Neural crest cell (in vitro differentiated cells): ENCODE data around the gene SPRYD3. TPM values are rescaled to one million over a fixed set of nuclear protein-coding genes. Genes with fewer than 3 reads are reported as not detected.

Experiments
- DNase-seq: peaks from one replicate; pipeline ENCODE4 v3.0.0; 2021; ENCODE audit warnings: low read depth, mixed read lengths, low spot score
- H3K27ac Mint-ChIP-seq: one replicate; pipeline ENCODE4 v1.8.0; 2021; ENCODE audit warnings: mild to moderate bottlenecking, mixed read lengths; ENCODE audit not compliant: unreplicated experiment
- H3K27me3 Mint-ChIP-seq: 2 replicates; pipeline ENCODE4 v1.8.0; 2021; ENCODE audit warnings: low read depth, mild to moderate bottlenecking, mixed read lengths
- H3K36me3 Mint-ChIP-seq: 2 replicates; pipeline ENCODE4 v1.8.0; 2021; ENCODE audit warnings: low read depth, mild to moderate bottlenecking, mixed read lengths
- H3K4me1 Mint-ChIP-seq: 2 replicates; pipeline ENCODE4 v1.8.0; 2021; ENCODE audit warnings: mixed read lengths
- H3K4me3 Mint-ChIP-seq: one replicate; pipeline ENCODE4 v1.8.0; 2021; ENCODE audit warnings: mild to moderate bottlenecking, mixed read lengths
- H3K9me3 Mint-ChIP-seq: 2 replicates; pipeline ENCODE4 v1.8.0; 2021; ENCODE audit warnings: mixed read lengths
- CTCF ChIP-seq: fragments of 200-600 bp; sonication (generic); conservative IDR thresholded peaks from 2 replicates; pipeline ENCODE4 v1.5.0; 2021; ENCODE audit warnings: antibody characterized with exemption, mild to moderate bottlenecking
- total RNA-seq: library from RNA; stranded (reverse); gene quantifications from 2 replicates; pipeline ENCODE4 v1.2.1, GENCODE V29; 2021

SPRYD3 gene
- total RNA-seq, 1 donor from 2014 or later: 11.2 TPM

- TF ChIP-seq CTCF: no peak
- Mint-ChIP-seq H3K4me3 (no peak overlapping the region), H3K27ac (no peak overlapping the region), H3K9me3 (no peaks in the 10 kb centered on the region), H3K4me1 (peaks cover 16% of the 10 kb centered on the region), H3K27me3 (no peaks in the 10 kb centered on the region), H3K36me3 (peaks cover 2% of the 10 kb centered on the region)
- DNase-seq: no peak
Measured at GRCh38 chr12:53061404-53062010, 17.7 kb downstream of the SPRYD3 start.

DNA sequence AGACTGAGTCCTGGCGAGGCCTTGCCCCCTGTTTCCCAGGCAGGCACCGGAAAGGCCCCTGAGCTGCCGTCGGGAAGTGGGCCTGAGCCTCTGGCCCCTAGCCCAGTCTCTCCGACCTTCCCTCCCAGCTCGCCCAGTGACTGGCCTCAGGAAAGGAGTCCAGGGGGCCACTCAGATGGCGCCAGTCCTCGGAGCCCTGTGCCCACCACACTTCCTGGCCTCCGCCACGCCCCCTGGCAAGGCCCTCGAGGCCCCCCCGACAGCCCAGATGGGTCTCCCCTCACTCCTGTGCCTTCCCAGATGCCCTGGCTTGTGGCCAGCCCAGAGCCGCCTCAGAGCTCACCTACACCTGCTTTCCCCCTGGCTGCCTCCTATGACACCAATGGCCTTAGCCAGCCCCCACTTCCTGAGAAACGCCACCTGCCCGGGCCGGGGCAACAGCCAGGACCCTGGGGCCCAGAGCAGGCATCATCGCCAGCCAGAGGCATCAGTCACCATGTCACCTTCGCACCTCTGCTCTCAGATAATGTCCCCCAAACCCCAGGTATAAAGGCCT, 18.4 kb downstream of the SPRYD3 start:
- H3K27me3 Mint-ChIP-seq: no peaks in the 10 kb centered on the region
- H3K9me3 Mint-ChIP-seq: no peaks in the 10 kb centered on the region
- DNase-seq: no peak
- H3K4me3 Mint-ChIP-seq: no peak overlapping the region
- peaks cover 11% of the 10 kb centered on the region for H3K4me1 Mint-ChIP-seq
- H3K36me3 Mint-ChIP-seq: peaks cover 2% of the 10 kb centered on the region
- TF ChIP-seq CTCF: no peak
- peak overlapping the region; percentile 6 for H3K27ac Mint-ChIP-seq

DNA sequence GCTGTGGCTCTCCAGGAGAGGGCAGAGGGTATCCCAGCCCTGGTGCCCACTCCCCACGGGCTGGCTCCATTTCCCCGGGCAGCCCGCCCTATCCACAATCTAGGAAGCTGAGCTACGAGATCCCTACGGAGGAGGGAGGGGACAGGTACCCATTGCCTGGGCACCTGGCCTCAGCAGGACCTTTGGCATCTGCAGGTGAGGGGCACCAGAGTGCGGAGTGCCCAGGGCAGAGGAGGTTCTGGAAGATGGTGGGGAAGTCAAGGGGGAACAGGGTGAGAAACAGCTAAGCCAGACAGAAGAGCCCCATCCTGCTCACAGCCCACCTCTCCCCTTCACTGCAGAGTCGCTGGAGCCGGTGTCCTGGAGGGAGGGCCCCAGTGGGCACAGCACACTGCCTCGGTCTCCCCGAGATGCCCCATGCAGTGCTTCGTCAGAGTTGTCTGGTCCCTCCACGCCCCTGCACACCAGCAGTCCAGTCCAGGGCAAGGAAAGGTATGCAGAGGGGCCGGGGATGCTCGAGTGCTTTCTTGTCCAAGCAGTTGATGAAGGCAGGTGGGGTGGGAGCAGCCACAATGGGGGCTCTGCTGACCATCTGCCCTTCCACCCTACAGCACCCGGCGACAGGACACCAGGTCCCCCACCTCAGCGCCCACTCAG, 19.0 kb downstream of the SPRYD3 start:
- no peak overlapping the region for H3K4me3 Mint-ChIP-seq
- no peaks in the 10 kb centered on the region for H3K9me3 Mint-ChIP-seq
- H3K27me3 Mint-ChIP-seq: no peaks in the 10 kb centered on the region
- no peak for TF ChIP-seq CTCF
- DNase-seq: no peak
- H3K36me3 Mint-ChIP-seq: peaks cover 2% of the 10 kb centered on the region
- no peak overlapping the region for H3K27ac Mint-ChIP-seq
- H3K4me1 Mint-ChIP-seq: peaks cover 15% of the 10 kb centered on the region

GRCh38 chr12:53059434-53060063, 19.6 kb downstream of the SPRYD3 start:
- Mint-ChIP-seq H3K9me3 (no peaks in the 10 kb centered on the region), H3K4me1 (peaks cover 15% of the 10 kb centered on the region), H3K36me3 (no peaks in the 10 kb centered on the region), H3K4me3 (no peak overlapping the region), H3K27ac (no peak overlapping the region), H3K27me3 (no peaks in the 10 kb centered on the region)
- DNase-seq: no peak
- TF ChIP-seq CTCF: no peak

GRCh38 chr12:53058674-53059433, 20.3 kb downstream of the SPRYD3 start:
- H3K27me3 Mint-ChIP-seq: no peaks in the 10 kb centered on the region
- no peak for TF ChIP-seq CTCF
- H3K36me3 Mint-ChIP-seq: no peaks in the 10 kb centered on the region
- H3K4me1 Mint-ChIP-seq: peaks cover 20% of the 10 kb centered on the region
- no peaks in the 10 kb centered on the region for H3K9me3 Mint-ChIP-seq
- H3K4me3 Mint-ChIP-seq: no peak overlapping the region
- no peak for DNase-seq
- H3K27ac Mint-ChIP-seq: no peak overlapping the region
